Fibroblast of lung (primary cell): ENCODE measurements around the gene HRH1.

Experiments used
- CTCF ChIP-seq, 2 donors: IDR thresholded peaks in 1 of 2; conservative IDR thresholded peaks in 1 of 2; 1 replicate in 1 of 2; 2 replicates in 1 of 2; pipeline ENCODE4 v1.5.1; 2011 to 2012; ENCODE audit warnings: low read length in 2 of 2, control low read depth in 1 of 2, inconsistent platforms in 1 of 2, low read depth in 1 of 2, mild to moderate bottlenecking in 1 of 2
- EZH2 ChIP-seq: IDR thresholded peaks from 2 replicates; pipeline ENCODE4 v1.5.1; 2012; ENCODE audit warnings: low read length, control low read depth, mild to moderate bottlenecking; ENCODE audit errors: missing control alignments

- no peak for TF ChIP-seq EZH2
- TF ChIP-seq CTCF (conservative IDR thresholded peaks at IDR 0.05 in 1 of 2, IDR thresholded peaks at IDR 0.05 in 1 of 2; ENCODE audit: low read depth in 1 of 2, low read length in 2 of 2): no peak
These were observed 24.1 kb downstream of the HRH1 start for GRCh38 chr3:11178421-11178820.
